HepG2 (cell line): ENCODE measurements around the gene CENPL. TPM values are rescaled to one million over a fixed set of nuclear protein-coding genes. Genes with fewer than 3 reads are reported as not detected.

Experiments used
- ATM ChIP-seq: fragments of 450-650 bp; IDR thresholded peaks from 2 replicates; pipeline ENCODE4 v1.7.1; 2017; ENCODE audit warnings: mild to moderate bottlenecking, borderline replicate concordance
- BCL6 ChIP-seq: IDR thresholded peaks from 2 replicates; pipeline ENCODE4 v1.6.1; 2016; ENCODE audit warnings: missing genetic modification reagents, missing compliant biosample characterization
- EP300 ChIP-seq, 3 experiments: sonication (generic) in 1 of 3; formaldehyde crosslinking in 1 of 3; IDR thresholded peaks; 2 replicates each; pipeline versions ENCODE4 v1.5.1 to v1.6.1; 2011 to 2020; ENCODE audit warnings: low read depth in 2 of 3, low read length in 2 of 3, borderline replicate concordance in 1 of 3, improper control_type of control experiment in 1 of 3, mild to moderate bottlenecking in 1 of 3, missing genetic modification reagents in 1 of 3, moderate library complexity in 1 of 3
- GABPA ChIP-seq, 2 experiments: IDR thresholded peaks; 2 replicates each; pipeline ENCODE4 v1.6.1; 2011 to 2016; ENCODE audit warnings: low read depth in 2 of 2, low read length in 1 of 2, missing biosample characterization in 1 of 2, missing genetic modification characterization in 1 of 2
- GABPB1 ChIP-seq: IDR thresholded peaks from 2 replicates; pipeline ENCODE4 v1.6.1; 2016; ENCODE audit warnings: mild to moderate bottlenecking, missing genetic modification reagents, moderate library complexity, missing compliant biosample characterization
- GPN1 ChIP-seq: sonication (generic); formaldehyde crosslinking; IDR thresholded peaks from 2 replicates; pipeline ENCODE4 v1.5.1; 2020; ENCODE audit warnings: missing genetic modification reagents, borderline replicate concordance
- ISL2 ChIP-seq: sonication (generic); formaldehyde crosslinking; IDR thresholded peaks from 2 replicates; pipeline ENCODE4 v1.5.0; 2020; ENCODE audit warnings: missing genetic modification reagents
- KDM5B ChIP-seq: sonication (generic); formaldehyde crosslinking; IDR thresholded peaks from 2 replicates; pipeline ENCODE4 v1.4.0; 2020; ENCODE audit warnings: missing genetic modification reagents, mild to moderate bottlenecking, borderline replicate concordance
- KLF13 ChIP-seq: sonication (generic); formaldehyde crosslinking; IDR thresholded peaks from 2 replicates; pipeline ENCODE4 v1.4.0; 2020; ENCODE audit warnings: mild to moderate bottlenecking, missing genetic modification reagents
- MIER2 ChIP-seq: IDR thresholded peaks from 2 replicates; pipeline ENCODE4 v1.6.1; 2016; ENCODE audit warnings: missing biosample characterization, missing genetic modification reagents
- RCOR2 ChIP-seq: IDR thresholded peaks from 2 replicates; pipeline ENCODE4 v1.6.1; 2016; ENCODE audit warnings: missing biosample characterization, missing genetic modification reagents
- SIN3A ChIP-seq: IDR thresholded peaks from 2 replicates; pipeline ENCODE4 v1.6.1; 2011; ENCODE audit warnings: low read depth, mild to moderate bottlenecking, control low read depth, low read length, borderline replicate concordance
- SNRNP70 ChIP-seq: fragments of 200-400 bp; formaldehyde crosslinking; IDR thresholded peaks from 2 replicates; pipeline ENCODE4 v1.6.1; 2017; ENCODE audit warnings: mild to moderate bottlenecking, low read depth, low read length, moderate library complexity
- TBX2 ChIP-seq: sonication (generic); formaldehyde crosslinking; IDR thresholded peaks from 2 replicates; pipeline ENCODE4 v1.5.0; 2020; ENCODE audit warnings: missing genetic modification reagents, mild to moderate bottlenecking, borderline replicate concordance
- ZC3H13 ChIP-seq: sonication (generic); formaldehyde crosslinking; IDR thresholded peaks from 2 replicates; pipeline ENCODE4 v1.8.1; 2023; ENCODE audit warnings: mild to moderate bottlenecking, missing genetic modification reagents, moderate library complexity
- ZNF12 ChIP-seq: sonication (generic); formaldehyde crosslinking; IDR thresholded peaks from 2 replicates; pipeline ENCODE4 v1.5.0; 2020; ENCODE audit warnings: missing genetic modification reagents
- ZNF569 ChIP-seq: sonication (generic); formaldehyde crosslinking; IDR thresholded peaks from 2 replicates; pipeline ENCODE4 v1.5.0; 2020; ENCODE audit warnings: mild to moderate bottlenecking, missing genetic modification reagents, moderate library complexity, borderline replicate concordance
- ZNF605 ChIP-seq: sonication (generic); formaldehyde crosslinking; IDR thresholded peaks from 2 replicates; pipeline ENCODE4 v1.8.0; 2022; ENCODE audit warnings: mild to moderate bottlenecking, missing genetic modification reagents
- ZNF816 ChIP-seq: sonication (generic); formaldehyde crosslinking; IDR thresholded peaks from 2 replicates; pipeline ENCODE4 v1.8.0; 2022; ENCODE audit warnings: missing genetic modification reagents, mild to moderate bottlenecking, borderline replicate concordance
- ZNF839 ChIP-seq: sonication (generic); formaldehyde crosslinking; IDR thresholded peaks from 2 replicates; pipeline ENCODE4 v1.4.0; 2020; ENCODE audit warnings: missing genetic modification reagents, mild to moderate bottlenecking, borderline replicate concordance
- ZNF841 ChIP-seq: sonication (generic); formaldehyde crosslinking; IDR thresholded peaks from 2 replicates; pipeline ENCODE4 v1.8.1; 2023; ENCODE audit warnings: missing genetic modification reagents, borderline replicate concordance
- polyA plus RNA-seq, 8 experiments: library from polyadenylated mRNA; depleted of rRNA in 3 of 8; stranded (reverse) in 7 of 8; unstranded in 1 of 8; fragments of >200 nt; fragmentation: Illumina TruSeq in 4 of 8; extraction: Trizol in 4 of 8; gene quantifications; 2 replicates each; pipeline versions ENCODE4 v1.2.1 to v1.2.3, GENCODE V29; 2011 to 2016; ENCODE audit warnings: low read depth in 4 of 8, missing spikeins in 1 of 8, mixed read lengths in 1 of 8; ENCODE audit not compliant: insufficient read depth in 1 of 8
- total RNA-seq, 5 experiments: library from RNA; depleted of rRNA; stranded (reverse); fragments of >200 nt; fragmentation: Illumina TruSeq; extraction: Trizol; gene quantifications; 2 replicates each; pipeline ENCODE4 v1.2.3, GENCODE V29; 2016; ENCODE audit warnings: low read depth in 1 of 5
- TF ChIP-seq, protein P1 (sequence below): sonication (generic); formaldehyde crosslinking; IDR thresholded peaks from 2 replicates; pipeline ENCODE4 v1.8.1; 2023; ENCODE audit warnings: mild to moderate bottlenecking, missing genetic modification reagents
- TF ChIP-seq, protein P2 (sequence below): sonication (generic); formaldehyde crosslinking; IDR thresholded peaks from 2 replicates; pipeline ENCODE4 v1.5.0; 2020; ENCODE audit warnings: mild to moderate bottlenecking, missing genetic modification reagents
- TF ChIP-seq, protein P3 (sequence below): IDR thresholded peaks from 2 replicates; pipeline ENCODE4 v1.6.1; 2016; ENCODE audit warnings: mild to moderate bottlenecking

The CENPL gene
- total and polyA plus RNA-seq, 2 of the 13 experiments (the other 11 are each of a cell fraction or from before 2014, with no cell fraction given), result 4.4 to 14.2 TPM

- TF ChIP-seq ATM (no peak), ZNF816 (peak; percentile 20; the same call in 1 of the 2 replicates), ZNF12 (CRISPR knock-in tag) (peak; percentile 30; the same call in 1 of the 2 replicates), BCL6 (CRISPR knock-in tag) (no peak), MIER2 (CRISPR knock-in tag) (0 out of 2 replicates have a peak, but pooled peaks have one; percentile 31), ISL2 (no peak), TBX2 (CRISPR knock-in tag) (peak; percentile 59), ZNF605 (CRISPR knock-in tag) (no peak; the same call in none of the 2 replicates), ZNF569 (no peak), KLF13 (CRISPR knock-in tag) (no peak), SNRNP70 (no peak), GABPB1 (peak; percentile 96), ZC3H13 (CRISPR knock-in tag) (peak; percentile 67; the same call in 1 of the 2 replicates), KDM5B (peak; percentile 65; the same call in 1 of the 2 replicates), GPN1 (CRISPR knock-in tag) (no peak), ZNF841 (CRISPR knock-in tag) (no peak), ZNF839 (no peak), EP300 (IDR thresholded peaks at IDR 0.05; ENCODE audit: low read depth in 2 of 2, low read length in 2 of 2) (no peak; a peak in 1 of 4 replicates), EP300 (CRISPR knock-in tag; IDR thresholded peaks at IDR 0.05; ENCODE audit: borderline replicate concordance) (no peak), SIN3A (peak; percentile 84), RCOR2 (0 out of 2 replicates have a peak, but pooled peaks have one; percentile 46), GABPA (IDR thresholded peaks at IDR 0.05; ENCODE audit: low read depth, low read length) (peak; percentile 59), GABPA (CRISPR knock-in tag; IDR thresholded peaks at IDR 0.05; ENCODE audit: low read depth) (peak; percentile 94)
- TF ChIP-seq, protein P1, sequence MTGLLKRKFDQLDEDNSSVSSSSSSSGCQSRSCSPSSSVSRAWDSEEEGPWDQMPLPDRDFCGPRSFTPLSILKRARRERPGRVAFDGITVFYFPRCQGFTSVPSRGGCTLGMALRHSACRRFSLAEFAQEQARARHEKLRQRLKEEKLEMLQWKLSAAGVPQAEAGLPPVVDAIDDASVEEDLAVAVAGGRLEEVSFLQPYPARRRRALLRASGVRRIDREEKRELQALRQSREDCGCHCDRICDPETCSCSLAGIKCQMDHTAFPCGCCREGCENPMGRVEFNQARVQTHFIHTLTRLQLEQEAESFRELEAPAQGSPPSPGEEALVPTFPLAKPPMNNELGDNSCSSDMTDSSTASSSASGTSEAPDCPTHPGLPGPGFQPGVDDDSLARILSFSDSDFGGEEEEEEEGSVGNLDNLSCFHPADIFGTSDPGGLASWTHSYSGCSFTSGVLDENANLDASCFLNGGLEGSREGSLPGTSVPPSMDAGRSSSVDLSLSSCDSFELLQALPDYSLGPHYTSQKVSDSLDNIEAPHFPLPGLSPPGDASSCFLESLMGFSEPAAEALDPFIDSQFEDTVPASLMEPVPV (CRISPR knock-in tag), result no peak
- TF ChIP-seq, protein P2, sequence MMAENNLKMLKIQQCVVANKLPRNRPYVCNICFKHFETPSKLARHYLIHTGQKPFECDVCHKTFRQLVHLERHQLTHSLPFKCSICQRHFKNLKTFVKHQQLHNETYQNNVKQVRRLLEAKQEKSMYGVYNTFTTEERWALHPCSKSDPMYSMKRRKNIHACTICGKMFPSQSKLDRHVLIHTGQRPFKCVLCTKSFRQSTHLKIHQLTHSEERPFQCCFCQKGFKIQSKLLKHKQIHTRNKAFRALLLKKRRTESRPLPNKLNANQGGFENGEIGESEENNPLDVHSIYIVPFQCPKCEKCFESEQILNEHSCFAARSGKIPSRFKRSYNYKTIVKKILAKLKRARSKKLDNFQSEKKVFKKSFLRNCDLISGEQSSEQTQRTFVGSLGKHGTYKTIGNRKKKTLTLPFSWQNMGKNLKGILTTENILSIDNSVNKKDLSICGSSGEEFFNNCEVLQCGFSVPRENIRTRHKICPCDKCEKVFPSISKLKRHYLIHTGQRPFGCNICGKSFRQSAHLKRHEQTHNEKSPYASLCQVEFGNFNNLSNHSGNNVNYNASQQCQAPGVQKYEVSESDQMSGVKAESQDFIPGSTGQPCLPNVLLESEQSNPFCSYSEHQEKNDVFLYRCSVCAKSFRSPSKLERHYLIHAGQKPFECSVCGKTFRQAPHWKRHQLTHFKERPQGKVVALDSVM (CRISPR knock-in tag), result no peak
- TF ChIP-seq, protein P3, sequence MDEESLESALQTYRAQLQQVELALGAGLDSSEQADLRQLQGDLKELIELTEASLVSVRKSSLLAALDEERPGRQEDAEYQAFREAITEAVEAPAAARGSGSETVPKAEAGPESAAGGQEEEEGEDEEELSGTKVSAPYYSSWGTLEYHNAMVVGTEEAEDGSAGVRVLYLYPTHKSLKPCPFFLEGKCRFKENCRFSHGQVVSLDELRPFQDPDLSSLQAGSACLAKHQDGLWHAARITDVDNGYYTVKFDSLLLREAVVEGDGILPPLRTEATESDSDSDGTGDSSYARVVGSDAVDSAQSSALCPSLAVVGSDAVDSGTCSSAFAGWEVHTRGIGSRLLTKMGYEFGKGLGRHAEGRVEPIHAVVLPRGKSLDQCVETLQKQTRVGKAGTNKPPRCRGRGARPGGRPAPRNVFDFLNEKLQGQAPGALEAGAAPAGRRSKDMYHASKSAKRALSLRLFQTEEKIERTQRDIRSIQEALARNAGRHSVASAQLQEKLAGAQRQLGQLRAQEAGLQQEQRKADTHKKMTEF, result peak; percentile 79
These were observed at the start of gene CENPL, which contains the start of gene DARS2 (continued) for GRCh38 chr1:173824315-173825081.
